Endothelial cell of hepatic sinusoid (primary cell): ENCODE measurements around the gene KDM4C.
"Not testable (repeated sequence)": the region's sequence is repeated elsewhere in the genome, so short reads cannot be mapped to it uniquely, and the experiment has no call there.

Source experiments
- in situ Hi-C: cut with HindIII; loops from 2 replicates; pipeline ENCODE4 v1.10.0; 2017; ENCODE audit warnings: low sequenced_read_pairs

The KDM4C gene

GRCh38 chr9:6794936-6795335 is 37.2 kb downstream of the KDM4C start:
- in situ Hi-C loops = no loop called here

GRCh38 chr9:6802926-6803325 is 45.2 kb downstream of the KDM4C start:
- in situ Hi-C loops = no loop called here

GRCh38 chr9:6805532-6805931 is 47.8 kb downstream of the KDM4C start:
- in situ Hi-C loops = no loop called here

GRCh38 chr9:6806318-6806717 is 48.5 kb downstream of the KDM4C start:
- in situ Hi-C loops = not testable (repeated sequence)

- in situ Hi-C loops = not testable (repeated sequence)
Observed at GRCh38 chr9:6807669-6808068, 49.9 kb downstream of the KDM4C start.

- in situ Hi-C loops = no loop called here
Observed at GRCh38 chr9:6811436-6811835, 53.7 kb downstream of the KDM4C start.

- in situ Hi-C loops = no loop called here
Observed at GRCh38 chr9:6816581-6816980, 58.8 kb downstream of the KDM4C start.

- in situ Hi-C loops = no loop called here
Observed at GRCh38 chr9:6818292-6818922, 60.6 kb downstream of the KDM4C start.

GRCh38 chr9:6819112-6819511 is 61.3 kb downstream of the KDM4C start:
- in situ Hi-C loops = no loop called here

- in situ Hi-C loops = no loop called here
Observed at GRCh38 chr9:6819529-6819928, 61.8 kb downstream of the KDM4C start.

- in situ Hi-C loops = no loop called here
Observed at GRCh38 chr9:6822696-6823095, 64.9 kb downstream of the KDM4C start.

- in situ Hi-C loops = no loop called here
Observed at GRCh38 chr9:6827439-6828145, 69.8 kb downstream of the KDM4C start.

GRCh38 chr9:6829027-6829426 is 71.3 kb downstream of the KDM4C start:
- in situ Hi-C loops = no loop called here

- in situ Hi-C loops = no loop called here
Observed at GRCh38 chr9:6829536-6829935, 71.8 kb downstream of the KDM4C start.

- in situ Hi-C loops = no loop called here
Observed at GRCh38 chr9:6833518-6834192, 75.9 kb downstream of the KDM4C start.

GRCh38 chr9:6834306-6834705 is 76.5 kb downstream of the KDM4C start:
- in situ Hi-C loops = no loop called here

GRCh38 chr9:6838158-6838557 is 80.4 kb downstream of the KDM4C start:
- in situ Hi-C loops = no loop called here

GRCh38 chr9:6842584-6842947 is 84.8 kb downstream of the KDM4C start:
- in situ Hi-C loops = no loop called here

- in situ Hi-C loops = no loop called here
Observed at GRCh38 chr9:6843742-6844141, 86.0 kb downstream of the KDM4C start.

GRCh38 chr9:6844267-6844666 is 86.5 kb downstream of the KDM4C start:
- in situ Hi-C loops = no loop called here

GRCh38 chr9:6845128-6845826 is 87.5 kb downstream of the KDM4C start:
- in situ Hi-C loops = no loop called here

- in situ Hi-C loops = no loop called here
Observed at GRCh38 chr9:6845880-6846279, 88.1 kb downstream of the KDM4C start.
